ENCODE measurements around the gene C1QTNF4. TPM values are rescaled to one million over a fixed set of nuclear protein-coding genes. Genes with fewer than 3 reads are reported as not detected.

Gene C1QTNF4
- total and polyA plus RNA-seq, 10 of the 15 experiments (the other 5 are each of a cell fraction or from before 2014, with no cell fraction given), result 0.06 TPM; not detected in 9

GRCh38 chr11:47565340-47566148, 28.7 kb downstream of the C1QTNF4 start, which contains the start of gene PTPMT1 (continued):
- TF ChIP-seq CTCF (IDR thresholded peaks at IDR 0.05 in 2 of 3, conservative IDR thresholded peaks at IDR 0.05 in 1 of 3; ENCODE audit: control insufficient read depth in 2 of 3, extremely low read depth in 1 of 3, insufficient read depth in 1 of 3, low read depth in 3 of 3, low read length in 3 of 3) (no peak), CHD1 (IDR thresholded peaks at IDR 0.05; ENCODE audit: low read depth, low read length) (no peak), CBX5 (IDR thresholded peaks at IDR 0.05; ENCODE audit: low read depth) (no peak), SMC3 (IDR thresholded peaks at IDR 0.05; ENCODE audit: borderline replicate concordance, low read length) (no peak), BACH1 (IDR thresholded peaks at IDR 0.05; ENCODE audit: borderline replicate concordance) (peak; percentile 72; the same call in 1 of the 2 replicates), CEBPZ (IDR thresholded peaks at IDR 0.05; ENCODE audit: low read depth, low read length) (no peak), IKZF1 (conservative IDR thresholded peaks at IDR 0.05) (peak; percentile 64), SMAD5 (IDR thresholded peaks at IDR 0.05; ENCODE audit: low read depth) (no peak), NR2C2 (IDR thresholded peaks at IDR 0.05; ENCODE audit: borderline replicate concordance, control insufficient read depth, insufficient read length, low read depth) (no peak), HDGF (IDR thresholded peaks at IDR 0.05) (no peak)
- TF ChIP-seq, protein P1, sequence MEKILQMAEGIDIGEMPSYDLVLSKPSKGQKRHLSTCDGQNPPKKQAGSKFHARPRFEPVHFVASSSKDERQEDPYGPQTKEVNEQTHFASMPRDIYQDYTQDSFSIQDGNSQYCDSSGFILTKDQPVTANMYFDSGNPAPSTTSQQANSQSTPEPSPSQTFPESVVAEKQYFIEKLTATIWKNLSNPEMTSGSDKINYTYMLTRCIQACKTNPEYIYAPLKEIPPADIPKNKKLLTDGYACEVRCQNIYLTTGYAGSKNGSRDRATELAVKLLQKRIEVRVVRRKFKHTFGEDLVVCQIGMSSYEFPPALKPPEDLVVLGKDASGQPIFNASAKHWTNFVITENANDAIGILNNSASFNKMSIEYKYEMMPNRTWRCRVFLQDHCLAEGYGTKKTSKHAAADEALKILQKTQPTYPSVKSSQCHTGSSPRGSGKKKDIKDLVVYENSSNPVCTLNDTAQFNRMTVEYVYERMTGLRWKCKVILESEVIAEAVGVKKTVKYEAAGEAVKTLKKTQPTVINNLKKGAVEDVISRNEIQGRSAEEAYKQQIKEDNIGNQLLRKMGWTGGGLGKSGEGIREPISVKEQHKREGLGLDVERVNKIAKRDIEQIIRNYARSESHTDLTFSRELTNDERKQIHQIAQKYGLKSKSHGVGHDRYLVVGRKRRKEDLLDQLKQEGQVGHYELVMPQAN (conservative IDR thresholded peaks at IDR 0.05), result peak; percentile 73
- TF ChIP-seq, protein P2, sequence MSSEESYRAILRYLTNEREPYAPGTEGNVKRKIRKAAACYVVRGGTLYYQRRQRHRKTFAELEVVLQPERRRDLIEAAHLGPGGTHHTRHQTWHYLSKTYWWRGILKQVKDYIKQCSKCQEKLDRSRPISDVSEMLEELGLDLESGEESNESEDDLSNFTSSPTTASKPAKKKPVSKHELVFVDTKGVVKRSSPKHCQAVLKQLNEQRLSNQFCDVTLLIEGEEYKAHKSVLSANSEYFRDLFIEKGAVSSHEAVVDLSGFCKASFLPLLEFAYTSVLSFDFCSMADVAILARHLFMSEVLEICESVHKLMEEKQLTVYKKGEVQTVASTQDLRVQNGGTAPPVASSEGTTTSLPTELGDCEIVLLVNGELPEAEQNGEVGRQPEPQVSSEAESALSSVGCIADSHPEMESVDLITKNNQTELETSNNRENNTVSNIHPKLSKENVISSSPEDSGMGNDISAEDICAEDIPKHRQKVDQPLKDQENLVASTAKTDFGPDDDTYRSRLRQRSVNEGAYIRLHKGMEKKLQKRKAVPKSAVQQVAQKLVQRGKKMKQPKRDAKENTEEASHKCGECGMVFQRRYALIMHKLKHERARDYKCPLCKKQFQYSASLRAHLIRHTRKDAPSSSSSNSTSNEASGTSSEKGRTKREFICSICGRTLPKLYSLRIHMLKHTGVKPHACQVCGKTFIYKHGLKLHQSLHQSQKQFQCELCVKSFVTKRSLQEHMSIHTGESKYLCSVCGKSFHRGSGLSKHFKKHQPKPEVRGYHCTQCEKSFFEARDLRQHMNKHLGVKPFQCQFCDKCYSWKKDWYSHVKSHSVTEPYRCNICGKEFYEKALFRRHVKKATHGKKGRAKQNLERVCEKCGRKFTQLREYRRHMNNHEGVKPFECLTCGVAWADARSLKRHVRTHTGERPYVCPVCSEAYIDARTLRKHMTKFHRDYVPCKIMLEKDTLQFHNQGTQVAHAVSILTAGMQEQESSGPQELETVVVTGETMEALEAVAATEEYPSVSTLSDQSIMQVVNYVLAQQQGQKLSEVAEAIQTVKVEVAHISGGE (CRISPR knock-in tag; IDR thresholded peaks at IDR 0.05), result no peak
